ENCODE data around the gene KLHL29. TPM values are rescaled to one million over a fixed set of nuclear protein-coding genes. Genes with fewer than 3 reads are reported as not detected.
"Not testable (repeated sequence)": the region's sequence is repeated elsewhere in the genome, so short reads cannot be mapped to it uniquely, and the experiment has no call there.

KLHL29 gene
- total RNA-seq, result 1 to 10 TPM; 2.9 to 3.5 TPM

DNA sequence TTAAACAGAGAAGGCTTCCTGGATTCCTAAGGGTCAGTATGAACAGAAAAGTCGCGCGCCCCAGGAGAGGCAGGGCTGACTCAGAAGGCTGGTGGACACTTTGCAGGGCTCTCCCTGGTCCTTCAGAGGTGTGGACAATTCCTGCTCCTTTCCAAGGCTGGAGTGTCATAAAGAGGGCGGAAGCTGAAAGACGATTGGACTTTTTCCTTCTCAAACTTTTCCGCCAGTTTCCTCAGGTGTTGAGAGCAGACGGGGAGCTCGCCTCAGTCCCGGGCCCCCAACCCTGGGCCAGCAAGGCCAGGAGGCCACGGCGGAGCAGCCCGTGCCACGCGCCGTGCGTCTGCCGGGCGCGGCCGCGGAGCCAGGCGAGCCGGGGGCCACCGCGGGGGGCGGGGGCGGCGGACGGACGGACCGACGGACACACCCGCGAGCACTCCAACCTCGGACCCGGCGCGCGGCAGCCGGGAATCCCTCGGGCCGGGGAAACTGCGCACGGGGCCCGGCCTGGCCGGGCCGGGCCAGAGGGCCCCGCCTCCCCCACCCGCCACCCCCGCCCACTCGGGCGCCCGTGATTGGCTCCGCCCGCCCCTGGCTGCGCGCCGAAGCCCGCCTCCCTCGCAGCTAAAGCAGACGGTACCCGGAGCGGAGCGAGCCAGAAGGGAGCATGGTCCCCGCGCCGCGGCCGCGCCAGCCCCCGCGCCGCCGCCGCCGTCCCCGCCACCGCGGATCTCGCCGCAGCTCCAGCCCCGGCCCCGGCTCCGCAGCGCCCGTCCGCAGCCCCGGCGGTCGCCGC is at the start of gene KLHL29:
KLHL29 (plus strand) TSS at position 629 of the 793 bp plus-strand sequence. CDS start 177,018 bp downstream, outside the sequence.
- Mint-ChIP-seq H3K4me3 (peak within 1 kb of the TSS; percentile 61), H3K4me1 (peaks cover 28% of the 10 kb centered on the region), H3K27me3 (peaks cover 67% of the 10 kb centered on the region), H3K36me3 (ENCODE audit: low read depth) (peaks cover 6% of the 10 kb centered on the region), H3K27ac (no peak within 1 kb of the TSS), H3K9me3 (peaks cover 7% of the 10 kb centered on the region)
- DNase-seq, result peak; percentile 72
- POLR2A ChIA-PET, result no interaction called here
- CTCF ChIA-PET, result interaction anchor here (0.8 kb wide), 1 partner anchor 50 kb away, joined by 5 read pairs; no protein-coding TSS in a partner anchor

DNA sequence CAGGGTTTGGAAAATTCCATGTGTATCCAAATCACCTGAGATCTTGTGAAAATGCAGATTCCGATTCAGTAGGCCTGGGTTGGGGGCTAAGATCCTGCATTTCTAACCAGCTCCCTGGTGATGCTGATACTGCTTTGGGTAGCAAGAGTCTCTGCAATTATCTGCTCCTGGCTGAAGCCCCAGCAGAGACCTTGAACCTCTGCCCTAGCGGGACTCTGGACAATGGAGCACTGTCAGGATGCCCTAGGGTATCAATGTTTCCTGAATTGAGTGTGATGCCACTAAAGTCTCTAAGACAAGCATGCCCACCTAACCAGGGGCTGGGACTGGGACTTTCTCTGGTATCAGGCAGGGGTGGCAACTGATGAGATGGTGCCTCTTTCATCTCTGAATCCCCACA is 49.4 kb upstream of the KLHL29 start:
- Mint-ChIP-seq H3K9me3 (no peaks in the 10 kb centered on the region), H3K27ac (no peak overlapping the region), H3K27me3 (peaks cover 4% of the 10 kb centered on the region), H3K36me3 (ENCODE audit: low read depth) (no peaks in the 10 kb centered on the region), H3K4me1 (no peaks in the 10 kb centered on the region), H3K4me3 (no peak overlapping the region)
- ChIA-PET POLR2A (no interaction called here), CTCF (no interaction called here)
- no peak for DNase-seq

DNA sequence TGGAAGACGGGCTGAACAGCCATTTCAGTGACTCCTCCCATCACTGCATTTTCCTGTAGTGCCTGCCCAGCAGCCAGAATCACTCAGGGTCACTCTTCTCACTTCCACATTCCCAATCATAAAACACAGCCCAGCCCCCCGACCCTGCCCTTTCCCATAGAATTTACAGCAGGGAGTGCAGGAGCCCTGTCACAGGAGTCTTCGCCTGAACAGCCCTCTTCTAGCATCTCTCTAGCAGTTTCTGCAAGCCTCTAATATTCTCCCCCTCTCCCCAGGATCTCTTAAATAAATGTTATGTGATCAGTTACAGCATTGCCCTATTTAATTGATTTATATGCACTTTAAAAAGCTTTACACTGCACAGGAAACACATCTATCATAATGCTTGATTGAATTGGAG is 42.9 kb upstream of the KLHL29 start:
- no peaks in the 10 kb centered on the region for H3K4me1 Mint-ChIP-seq
- H3K36me3 Mint-ChIP-seq (ENCODE audit: low read depth), result no peaks in the 10 kb centered on the region
- no peaks in the 10 kb centered on the region for H3K9me3 Mint-ChIP-seq
- ChIA-PET POLR2A (no interaction called here), CTCF (no interaction called here)
- no peak overlapping the region for H3K27ac Mint-ChIP-seq
- H3K27me3 Mint-ChIP-seq, result peaks cover 10% of the 10 kb centered on the region
- DNase-seq, result no peak
- H3K4me3 Mint-ChIP-seq, result no peak overlapping the region

DNA sequence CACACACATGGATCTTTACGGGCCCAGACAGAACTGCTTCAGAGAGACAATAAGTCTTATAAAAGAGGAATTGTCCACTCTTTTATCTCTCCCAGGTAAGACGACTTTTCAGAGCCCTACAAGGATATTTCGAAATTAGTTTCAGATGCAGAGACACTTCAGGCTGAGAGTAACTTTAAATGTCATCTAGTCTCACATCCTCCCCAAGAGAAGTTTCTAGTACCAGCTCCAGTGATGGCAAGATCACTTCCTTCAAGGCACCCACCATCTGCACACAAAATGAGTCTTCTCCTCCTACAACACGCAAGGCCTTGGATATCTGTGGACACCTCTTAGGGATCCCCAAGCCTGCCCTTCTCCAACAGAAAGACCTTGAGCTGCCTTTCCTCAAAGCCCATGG is 39.0 kb upstream of the KLHL29 start:
- H3K9me3 Mint-ChIP-seq, result no peaks in the 10 kb centered on the region
- no peak overlapping the region for H3K27ac Mint-ChIP-seq
- H3K27me3 Mint-ChIP-seq, result peaks cover 10% of the 10 kb centered on the region
- H3K4me3 Mint-ChIP-seq, result no peak overlapping the region
- no peak for DNase-seq
- ChIA-PET POLR2A (no interaction called here), CTCF (no interaction called here)
- no peaks in the 10 kb centered on the region for H3K4me1 Mint-ChIP-seq
- no peaks in the 10 kb centered on the region for H3K36me3 Mint-ChIP-seq (ENCODE audit: low read depth)

DNA sequence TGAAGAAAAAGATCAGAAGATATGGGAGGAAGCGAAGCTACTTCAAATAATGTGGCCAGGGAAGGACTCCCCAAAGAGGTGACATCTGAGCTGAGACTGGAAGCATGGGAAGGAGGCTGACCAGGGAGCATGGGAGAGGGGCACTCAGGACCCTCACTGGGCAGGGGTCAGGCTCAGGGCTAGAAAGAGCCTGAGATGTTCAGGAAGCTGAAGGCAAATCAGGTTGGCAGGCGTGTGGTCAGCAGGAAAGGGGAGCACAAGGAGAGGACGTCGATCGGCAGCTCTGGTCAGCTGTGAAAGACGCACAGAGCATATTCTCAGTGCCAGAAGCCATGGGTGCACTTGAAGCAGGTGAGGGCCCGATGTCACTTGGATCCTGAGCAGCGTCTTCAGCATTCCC is 38.2 kb upstream of the KLHL29 start:
- ChIA-PET POLR2A (no interaction called here), CTCF (no interaction called here)
- Mint-ChIP-seq H3K4me3 (no peak overlapping the region), H3K4me1 (peaks cover 2% of the 10 kb centered on the region), H3K27ac (no peak overlapping the region), H3K36me3 (ENCODE audit: low read depth) (no peaks in the 10 kb centered on the region), H3K9me3 (no peaks in the 10 kb centered on the region), H3K27me3 (peaks cover 10% of the 10 kb centered on the region)
- DNase-seq, result no peak

DNA sequence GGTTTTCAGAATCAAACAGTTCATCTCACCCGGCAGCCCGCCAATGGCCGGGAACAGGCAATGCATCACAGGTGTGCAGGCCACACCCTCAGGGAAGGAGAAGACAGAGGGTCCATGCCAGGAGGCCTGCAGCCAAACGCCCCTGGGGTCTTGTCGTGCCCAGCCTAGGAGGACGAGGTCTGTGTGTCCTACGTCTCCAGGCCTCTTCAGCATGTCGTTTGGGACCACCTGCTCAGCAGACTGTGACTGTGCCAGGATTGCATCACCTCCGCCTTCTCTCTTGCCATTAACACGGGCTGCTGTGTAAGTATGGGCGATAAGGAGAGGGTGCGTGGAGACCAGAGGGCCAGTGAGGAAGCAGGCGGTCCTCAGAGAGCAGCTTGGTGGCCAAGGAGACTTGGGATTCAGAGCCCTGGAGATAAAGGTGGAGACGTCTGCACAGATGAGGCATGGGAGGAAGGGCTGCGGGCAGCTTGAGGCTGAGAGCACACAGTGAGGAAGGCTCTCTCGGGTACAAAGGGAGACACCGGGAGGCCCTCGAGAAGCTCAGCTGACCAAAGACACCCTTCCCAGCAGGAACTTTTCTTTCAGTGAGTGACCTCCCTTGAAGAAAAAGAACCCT is 37.4 kb upstream of the KLHL29 start:
- peaks cover 2% of the 10 kb centered on the region for H3K4me1 Mint-ChIP-seq
- ChIA-PET CTCF (no interaction called here), POLR2A (no interaction called here)
- peaks cover 15% of the 10 kb centered on the region for H3K27me3 Mint-ChIP-seq
- H3K9me3 Mint-ChIP-seq, result no peaks in the 10 kb centered on the region
- H3K36me3 Mint-ChIP-seq (ENCODE audit: low read depth), result no peaks in the 10 kb centered on the region
- H3K27ac Mint-ChIP-seq, result no peak overlapping the region
- no peak for DNase-seq
- H3K4me3 Mint-ChIP-seq, result no peak overlapping the region

DNA sequence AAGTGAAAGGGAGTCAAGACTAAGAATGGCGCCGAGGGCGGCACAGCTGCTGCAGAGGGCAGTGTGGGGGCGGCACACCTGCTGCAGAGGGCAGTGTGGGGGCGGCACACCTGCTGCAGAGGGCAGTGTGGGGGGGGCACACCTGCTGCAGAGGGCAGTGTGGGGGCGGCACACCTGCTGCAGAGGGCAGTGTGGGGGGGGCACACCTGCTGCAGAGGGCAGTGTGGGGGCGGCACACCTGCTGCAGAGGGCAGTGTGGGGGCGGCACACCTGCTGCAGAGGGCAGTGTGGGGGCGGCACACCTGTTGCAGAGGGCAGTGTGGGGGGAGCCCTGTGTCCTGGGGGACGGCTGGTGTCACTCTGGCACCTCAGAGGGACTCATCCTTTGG is 36.9 kb upstream of the KLHL29 start:
- H3K4me1 Mint-ChIP-seq; H3K4me3 Mint-ChIP-seq; H3K9me3 Mint-ChIP-seq; H3K27ac Mint-ChIP-seq; DNase-seq; H3K36me3 Mint-ChIP-seq (ENCODE audit: low read depth); POLR2A ChIA-PET; CTCF ChIA-PET: not testable (repeated sequence)
- H3K27me3 Mint-ChIP-seq, result peaks cover 18% of the 10 kb centered on the region

DNA sequence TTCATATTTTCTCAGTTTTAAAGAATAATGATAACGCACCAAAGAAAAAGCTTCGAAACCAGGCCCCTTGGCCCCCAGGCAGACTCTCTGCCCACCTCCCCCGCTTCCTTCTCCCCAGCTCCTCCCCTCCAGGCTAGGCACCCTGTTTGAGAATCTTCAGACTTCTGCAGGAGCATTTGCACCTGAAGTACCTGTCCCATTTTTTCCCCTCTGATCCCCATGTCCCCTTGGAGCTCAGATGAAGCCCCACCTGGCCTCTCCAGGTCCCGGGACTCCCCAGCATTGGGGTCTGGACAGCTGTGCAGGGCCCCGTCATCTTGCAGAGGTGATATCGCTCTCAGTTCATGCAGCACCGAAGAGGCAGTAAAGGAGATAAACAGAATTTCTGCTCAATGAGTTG is 35.5 kb upstream of the KLHL29 start:
- Mint-ChIP-seq H3K4me1 (peaks cover 2% of the 10 kb centered on the region), H3K27me3 (peaks cover 19% of the 10 kb centered on the region)

DNA sequence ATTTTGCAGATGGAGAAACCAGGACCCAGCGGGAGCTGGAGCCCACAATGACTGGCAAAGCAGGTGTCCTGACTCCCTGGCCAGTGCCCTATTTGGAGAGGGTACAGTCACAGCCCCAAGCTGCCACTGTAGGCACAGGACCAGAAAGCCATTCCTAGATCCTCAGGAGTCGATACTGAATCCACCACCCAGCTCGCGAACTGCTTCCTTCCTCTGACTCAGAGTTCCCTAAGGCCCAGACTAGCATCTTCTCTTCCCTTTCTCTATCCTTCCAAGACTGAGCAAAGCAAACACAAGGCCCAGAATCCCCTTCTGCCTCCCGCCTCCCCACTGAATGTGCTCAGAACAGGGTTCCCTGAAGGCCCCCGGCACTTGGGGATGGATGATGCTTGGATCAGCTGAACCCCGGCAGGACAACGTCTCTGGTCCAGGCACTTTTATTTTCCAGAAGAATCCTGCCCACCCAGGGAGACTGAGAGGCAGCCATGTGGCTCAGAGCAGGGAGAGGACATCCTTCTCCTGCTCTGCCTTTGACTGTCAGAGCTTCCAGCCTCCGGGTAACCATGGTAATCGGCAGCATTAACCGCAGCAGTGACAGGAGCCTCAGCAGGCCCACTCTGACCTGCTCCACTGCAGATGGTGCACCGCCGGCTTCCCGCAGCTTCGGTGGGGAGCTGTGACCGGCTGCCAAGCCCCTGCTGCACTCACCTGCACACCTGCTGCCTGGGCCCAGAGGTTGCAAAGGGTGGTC is 34.8 kb upstream of the KLHL29 start:
- ChIA-PET CTCF (interaction anchor here (0.6 to 1.2 kb wide), 2 partner anchors 23 to 610 kb away, joined by 3 read pairs; no protein-coding TSS in a partner anchor), POLR2A (no interaction called here)
- H3K27ac Mint-ChIP-seq, result no peak overlapping the region

More for the DNA sequence above, 35.5 kb upstream of the KLHL29 start:
- Mint-ChIP-seq H3K9me3 (no peaks in the 10 kb centered on the region), H3K27ac (no peak overlapping the region), H3K36me3 (ENCODE audit: low read depth) (no peaks in the 10 kb centered on the region), H3K4me3 (no peak overlapping the region)
- ChIA-PET CTCF (interaction anchor here (1.2 kb wide), 1 partner anchor 22 kb away, joined by 3 read pairs; no protein-coding TSS in a partner anchor), POLR2A (no interaction called here)
- no peak for DNase-seq

DNA sequence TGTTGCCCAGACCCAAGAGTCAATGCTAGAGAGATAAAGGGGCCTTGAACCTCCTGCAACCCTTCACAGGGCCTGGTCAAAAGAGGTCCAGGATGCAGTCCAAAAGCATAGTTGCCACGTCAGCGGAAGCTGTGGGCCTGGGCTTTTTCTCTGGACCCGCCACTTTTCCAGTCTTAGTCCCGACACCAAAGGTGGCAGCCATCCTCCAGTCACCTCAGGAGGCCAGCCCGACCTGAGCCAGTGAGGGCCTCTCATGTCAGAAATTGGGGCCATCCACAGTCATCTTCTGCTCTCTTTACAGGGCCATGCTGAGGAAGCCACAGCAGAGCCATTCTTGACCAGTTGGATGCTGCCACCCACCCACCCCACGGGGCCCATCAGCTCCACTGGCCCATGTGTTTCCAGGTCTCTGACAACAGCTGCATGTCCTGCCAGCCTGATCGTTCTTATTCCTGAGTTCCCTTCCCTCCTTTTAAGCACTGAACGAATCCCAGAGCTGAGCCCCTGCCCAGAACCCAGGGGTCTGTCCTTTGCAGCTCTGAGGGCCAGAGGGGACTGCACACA is 34.1 kb upstream of the KLHL29 start:
- no peak for DNase-seq
- H3K4me3 Mint-ChIP-seq, result no peak overlapping the region
- H3K27ac Mint-ChIP-seq, result no peak overlapping the region
- ChIA-PET CTCF (interaction anchor here (0.6 to 1.2 kb wide), 3 partner anchors 13 to 609 kb away, joined by 3 read pairs; no protein-coding TSS in a partner anchor), POLR2A (no interaction called here)
- no peaks in the 10 kb centered on the region for H3K9me3 Mint-ChIP-seq
- no peaks in the 10 kb centered on the region for H3K36me3 Mint-ChIP-seq (ENCODE audit: low read depth)
- peaks cover 2% of the 10 kb centered on the region for H3K4me1 Mint-ChIP-seq
- peaks cover 12% of the 10 kb centered on the region for H3K27me3 Mint-ChIP-seq

More for the DNA sequence above, 34.8 kb upstream of the KLHL29 start:
- Mint-ChIP-seq H3K4me1 (peaks cover 2% of the 10 kb centered on the region), H3K27me3 (peaks cover 15% of the 10 kb centered on the region), H3K36me3 (ENCODE audit: low read depth) (no peaks in the 10 kb centered on the region), H3K9me3 (no peaks in the 10 kb centered on the region), H3K4me3 (no peak overlapping the region)
- no peak for DNase-seq

DNA sequence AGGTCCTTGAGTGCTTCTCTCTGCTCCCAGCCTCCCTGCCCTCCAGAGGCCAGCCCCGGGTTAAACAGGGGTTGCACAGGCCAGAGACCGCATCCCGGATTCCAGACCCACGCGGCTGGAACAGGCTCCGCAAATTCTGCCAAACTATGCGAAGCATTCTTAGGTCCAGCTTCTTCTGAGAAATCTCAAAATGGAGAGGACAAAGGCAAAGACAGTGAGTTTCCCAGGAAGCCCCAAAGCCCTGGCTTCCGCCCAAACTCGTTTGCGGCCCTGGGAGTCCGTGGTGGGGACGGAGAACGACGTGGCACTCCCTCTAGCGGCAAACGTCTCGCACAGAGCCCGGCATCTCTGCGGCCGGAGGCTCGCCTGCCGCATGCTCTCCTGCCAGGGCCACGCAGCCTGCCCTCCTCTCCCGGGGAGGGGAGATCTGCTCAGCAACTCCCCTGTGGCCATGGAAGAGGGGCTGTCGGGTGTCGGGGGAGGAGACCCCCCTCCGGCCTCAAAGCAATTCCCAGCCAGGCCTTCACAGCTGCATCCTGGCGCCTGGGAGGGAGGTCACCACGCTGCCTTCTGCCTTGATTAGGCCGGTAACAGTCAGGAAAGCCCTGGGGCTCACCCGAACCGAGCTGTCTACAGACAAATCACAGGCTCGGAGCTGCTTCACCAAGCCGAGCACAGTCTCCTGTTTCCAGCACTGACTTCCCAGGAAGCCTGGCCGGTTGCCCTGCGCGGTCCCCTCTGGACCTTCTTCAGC is 33.4 kb upstream of the KLHL29 start:
- Mint-ChIP-seq H3K27ac (no peak overlapping the region), H3K9me3 (no peaks in the 10 kb centered on the region), H3K27me3 (peaks cover 15% of the 10 kb centered on the region), H3K36me3 (ENCODE audit: low read depth) (no peaks in the 10 kb centered on the region), H3K4me1 (peaks cover 2% of the 10 kb centered on the region), H3K4me3 (no peak overlapping the region)
- peak; percentile 56 for DNase-seq
- ChIA-PET POLR2A (no interaction called here), CTCF (interaction anchor here (0.8 kb wide), 1 partner anchor 12 kb away, joined by 3 read pairs; no protein-coding TSS in a partner anchor)

DNA sequence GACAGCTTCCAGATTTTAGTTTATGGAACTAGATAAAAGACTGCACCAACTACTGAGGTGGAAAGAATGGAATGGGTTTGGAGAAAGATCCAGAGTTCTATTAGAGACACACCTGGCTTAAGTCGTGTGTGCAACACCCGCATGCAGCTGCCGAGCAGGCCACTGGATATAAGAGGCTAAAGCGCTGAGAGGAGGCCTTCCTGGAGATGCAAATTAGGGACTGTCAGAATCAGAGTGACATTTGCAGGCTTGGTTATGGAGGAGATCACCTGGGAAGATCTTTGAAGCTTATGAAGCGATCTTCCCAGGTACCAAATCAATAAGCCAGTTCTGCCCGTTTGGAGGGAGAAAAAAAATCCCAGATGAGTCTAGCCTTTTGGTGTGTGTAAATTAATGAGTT is 30.4 kb upstream of the KLHL29 start:
- no peaks in the 10 kb centered on the region for H3K36me3 Mint-ChIP-seq (ENCODE audit: low read depth)
- H3K9me3 Mint-ChIP-seq, result no peaks in the 10 kb centered on the region
- no peak for DNase-seq
- ChIA-PET POLR2A (no interaction called here), CTCF (interaction anchor here (0.6 kb wide), 1 partner anchor 352 kb away, joined by 3 read pairs; no protein-coding TSS in a partner anchor)
- H3K27ac Mint-ChIP-seq, result no peak overlapping the region
- H3K27me3 Mint-ChIP-seq, result peaks cover 18% of the 10 kb centered on the region
- no peak overlapping the region for H3K4me3 Mint-ChIP-seq
- H3K4me1 Mint-ChIP-seq, result peaks cover 2% of the 10 kb centered on the region
